HepG2 (cell line): ENCODE data around the gene GRK3. TPM values are rescaled to one million over a fixed set of nuclear protein-coding genes. Genes with fewer than 3 reads are reported as not detected.
A peak's percentile ranks its signal among the peaks of the same experiment; 100 is the strongest.

Source experiments
- AHR ChIP-seq: IDR thresholded peaks from 2 replicates; pipeline ENCODE4 v1.6.1; 2018; ENCODE audit warnings: missing genetic modification reagents, missing compliant biosample characterization
- ARHGAP35 ChIP-seq: sonication (generic); formaldehyde crosslinking; IDR thresholded peaks from 2 replicates; pipeline ENCODE4 v1.9.0; 2022; ENCODE audit warnings: mild to moderate bottlenecking, inconsistent platforms, moderate library complexity, missing genetic modification reagents, borderline replicate concordance
- ATF4 ChIP-seq, 2 experiments: fragments of 450-650 bp in 1 of 2; sonication (generic) in 1 of 2; formaldehyde crosslinking; IDR thresholded peaks; 2 replicates each; pipeline versions ENCODE4 v1.5.0 to v1.8.0; 2020 to 2022; ENCODE audit warnings: mild to moderate bottlenecking in 1 of 2, missing genetic modification reagents in 1 of 2
- BHLHE40 ChIP-seq: IDR thresholded peaks from 2 replicates; pipeline ENCODE4 v1.6.1; 2011; ENCODE audit warnings: low read length, improper control_type of control experiment
- DR1 ChIP-seq: sonication (generic); formaldehyde crosslinking; IDR thresholded peaks from 2 replicates; pipeline ENCODE4 v1.8.0; 2021; ENCODE audit warnings: mild to moderate bottlenecking, missing genetic modification reagents, inconsistent platforms
- ELF3 ChIP-seq: IDR thresholded peaks from 2 replicates; pipeline ENCODE4 v1.6.1; 2016; ENCODE audit warnings: missing genetic modification reagents, missing compliant biosample characterization
- FOXJ3 ChIP-seq: sonication (generic); formaldehyde crosslinking; IDR thresholded peaks from 2 replicates; pipeline ENCODE4 v1.4.0; 2020; ENCODE audit warnings: missing genetic modification reagents, mild to moderate bottlenecking, borderline replicate concordance
- FOXM1 ChIP-seq: sonication (generic); formaldehyde crosslinking; IDR thresholded peaks from 2 replicates; pipeline ENCODE4 v1.5.0; 2020; ENCODE audit warnings: missing genetic modification reagents
- GABPB1 ChIP-seq: IDR thresholded peaks from 2 replicates; pipeline ENCODE4 v1.6.1; 2016; ENCODE audit warnings: mild to moderate bottlenecking, missing genetic modification reagents, moderate library complexity, missing compliant biosample characterization
- IRF1 ChIP-seq: sonication (generic); formaldehyde crosslinking; IDR thresholded peaks from 2 replicates; pipeline ENCODE4 v1.4.0; 2020; ENCODE audit warnings: low read depth, mild to moderate bottlenecking, missing genetic modification reagents
- PAX8 ChIP-seq: sonication (generic); formaldehyde crosslinking; IDR thresholded peaks from 2 replicates; pipeline ENCODE4 v1.8.0; 2022; ENCODE audit warnings: mild to moderate bottlenecking, missing genetic modification reagents, borderline replicate concordance
- PCBP1 ChIP-seq: fragments of 200-400 bp; formaldehyde crosslinking; IDR thresholded peaks from 2 replicates; pipeline ENCODE4 v1.6.1; 2017; ENCODE audit warnings: mild to moderate bottlenecking, low read depth, low read length, borderline replicate concordance
- RBFOX2 ChIP-seq: fragments of 200-400 bp; formaldehyde crosslinking; IDR thresholded peaks from 2 replicates; pipeline ENCODE4 v1.6.1; 2017; ENCODE audit warnings: low read depth, mild to moderate bottlenecking, low read length
- RNF219 ChIP-seq: sonication (generic); formaldehyde crosslinking; IDR thresholded peaks from 2 replicates; pipeline ENCODE4 v1.5.0; 2020; ENCODE audit warnings: mild to moderate bottlenecking, missing genetic modification reagents
- SKI ChIP-seq: fragments of 450-650 bp; IDR thresholded peaks from one replicate; pipeline ENCODE4 v1.6.1; 2018; ENCODE audit warnings: mild to moderate bottlenecking; ENCODE audit not compliant: partially characterized antibody
- SP1 ChIP-seq, 2 experiments: fragments of 450-650 bp in 1 of 2; sonication (generic) in 1 of 2; formaldehyde crosslinking in 1 of 2; IDR thresholded peaks; 2 replicates each; pipeline versions ENCODE4 v1.4.0 to v1.6.1; 2016 to 2020; ENCODE audit warnings: missing genetic modification reagents in 1 of 2
- SRY ChIP-seq: sonication (generic); formaldehyde crosslinking; IDR thresholded peaks from 2 replicates; pipeline ENCODE4 v1.8.0; 2022; ENCODE audit warnings: mild to moderate bottlenecking, missing genetic modification reagents
- TRIM24 ChIP-seq: sonication (generic); formaldehyde crosslinking; IDR thresholded peaks from 2 replicates; pipeline ENCODE4 v1.8.0; 2022; ENCODE audit warnings: mild to moderate bottlenecking, missing genetic modification reagents
- TSC22D2 ChIP-seq: sonication (generic); formaldehyde crosslinking; IDR thresholded peaks from 2 replicates; pipeline ENCODE4 v1.5.1; 2020; ENCODE audit warnings: missing genetic modification reagents, mild to moderate bottlenecking, borderline replicate concordance
- XBP1 ChIP-seq: sonication (generic); formaldehyde crosslinking; IDR thresholded peaks from 2 replicates; pipeline ENCODE4 v1.5.0; 2020; ENCODE audit warnings: missing genetic modification reagents
- ZBTB1 ChIP-seq: sonication (generic); formaldehyde crosslinking; IDR thresholded peaks from 2 replicates; pipeline ENCODE4 v1.4.0; 2020; ENCODE audit warnings: missing genetic modification reagents, borderline replicate concordance
- ZNF12 ChIP-seq: sonication (generic); formaldehyde crosslinking; IDR thresholded peaks from 2 replicates; pipeline ENCODE4 v1.5.0; 2020; ENCODE audit warnings: missing genetic modification reagents
- ZNF256 ChIP-seq: sonication (generic); formaldehyde crosslinking; conservative IDR thresholded peaks from 2 replicates; pipeline ENCODE4 v1.4.0; 2020; ENCODE audit warnings: missing genetic modification reagents
- ZNF678 ChIP-seq: sonication (generic); formaldehyde crosslinking; IDR thresholded peaks from 2 replicates; pipeline ENCODE4 v1.4.0; 2020; ENCODE audit warnings: mild to moderate bottlenecking, missing genetic modification reagents
- ZZZ3 ChIP-seq: sonication (generic); formaldehyde crosslinking; IDR thresholded peaks from 2 replicates; pipeline ENCODE4 v1.4.0; 2020; ENCODE audit warnings: missing genetic modification reagents, mild to moderate bottlenecking, borderline replicate concordance
- polyA plus RNA-seq, 8 experiments: library from polyadenylated mRNA; depleted of rRNA in 3 of 8; stranded (reverse) in 7 of 8; unstranded in 1 of 8; fragments of >200 nt; fragmentation: Illumina TruSeq in 4 of 8; extraction: Trizol in 4 of 8; gene quantifications; 2 replicates each; pipeline versions ENCODE4 v1.2.1 to v1.2.3, GENCODE V29; 2011 to 2016; ENCODE audit warnings: low read depth in 4 of 8, missing spikeins in 1 of 8, mixed read lengths in 1 of 8; ENCODE audit not compliant: insufficient read depth in 1 of 8
- total RNA-seq, 5 experiments: library from RNA; depleted of rRNA; stranded (reverse); fragments of >200 nt; fragmentation: Illumina TruSeq; extraction: Trizol; gene quantifications; 2 replicates each; pipeline ENCODE4 v1.2.3, GENCODE V29; 2016; ENCODE audit warnings: low read depth in 1 of 5
- TF ChIP-seq, protein P1 (sequence below): sonication (generic); formaldehyde crosslinking; IDR thresholded peaks from 2 replicates; pipeline ENCODE4 v1.5.0; 2020; ENCODE audit warnings: missing genetic modification reagents
- TF ChIP-seq, protein P2 (sequence below): sonication (generic); formaldehyde crosslinking; IDR thresholded peaks from 2 replicates; pipeline ENCODE4 v1.4.0; 2020; ENCODE audit warnings: mild to moderate bottlenecking, missing genetic modification reagents

GRK3 gene
- total and polyA plus RNA-seq, 2 of the 13 experiments (the other 11 are each of a cell fraction or from before 2014, with no cell fraction given) = 8.5 to 16.7 TPM

DNA sequence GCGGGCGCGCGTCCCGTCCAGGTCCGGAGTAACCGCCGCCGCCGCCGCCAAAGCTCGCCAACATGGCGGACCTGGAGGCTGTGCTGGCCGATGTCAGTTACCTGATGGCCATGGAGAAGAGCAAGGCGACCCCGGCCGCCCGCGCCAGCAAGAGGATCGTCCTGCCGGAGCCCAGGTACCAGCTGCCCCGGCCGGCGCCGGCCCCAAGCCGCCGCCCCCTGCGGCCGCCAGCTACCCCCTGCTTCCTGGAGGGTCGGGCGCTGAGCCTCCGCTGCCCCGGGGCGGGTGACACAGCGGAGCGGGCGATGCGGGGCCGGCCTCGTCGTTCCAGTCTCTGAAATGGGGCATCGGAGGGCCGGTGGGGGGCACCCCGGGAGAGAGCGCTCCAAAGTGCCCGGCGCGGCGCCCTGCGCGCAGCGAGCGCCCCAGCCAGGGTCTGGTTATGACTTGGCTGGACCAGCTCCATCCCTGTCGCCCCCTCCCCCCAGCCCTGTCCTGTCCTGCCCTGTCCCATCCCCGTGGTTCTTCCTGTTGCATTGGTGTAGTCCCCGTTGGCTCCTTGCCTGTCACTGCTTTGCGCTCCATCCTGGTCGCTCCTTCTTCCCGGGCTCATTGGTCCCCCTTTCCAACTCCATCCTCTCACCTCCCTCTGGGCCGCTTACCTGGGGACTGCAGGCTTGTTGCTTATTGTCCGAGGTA lies 653 bp downstream of the GRK3 start (continued):
- TF ChIP-seq TRIM24 (CRISPR knock-in tag) (no peak), SKI (peak; percentile 11), AHR (CRISPR knock-in tag) (no peak), ARHGAP35 (CRISPR knock-in tag) (no peak), FOXJ3 (CRISPR knock-in tag) (no peak), PCBP1 (no peak), SP1 (IDR thresholded peaks at IDR 0.05) (no peak), SP1 (CRISPR knock-in tag; IDR thresholded peaks at IDR 0.05) (no peak), ZNF12 (CRISPR knock-in tag) (no peak), ELF3 (no peak), ZZZ3 (CRISPR knock-in tag) (no peak), ZBTB1 (CRISPR knock-in tag) (no peak), ZNF678 (CRISPR knock-in tag) (no peak), ZNF256 (no peak), DR1 (CRISPR knock-in tag) (no peak), SRY (CRISPR knock-in tag) (no peak), RNF219 (CRISPR knock-in tag) (no peak; the same call in 1 of the 2 replicates), TSC22D2 (no peak), XBP1 (CRISPR knock-in tag) (no peak), GABPB1 (CRISPR knock-in tag) (no peak), FOXM1 (no peak), ATF4 (CRISPR knock-in tag; IDR thresholded peaks at IDR 0.05) (no peak), BHLHE40 (no peak), PAX8 (no peak), IRF1 (no peak), RBFOX2 (peak; percentile 53)
- TF ChIP-seq, protein P1, sequence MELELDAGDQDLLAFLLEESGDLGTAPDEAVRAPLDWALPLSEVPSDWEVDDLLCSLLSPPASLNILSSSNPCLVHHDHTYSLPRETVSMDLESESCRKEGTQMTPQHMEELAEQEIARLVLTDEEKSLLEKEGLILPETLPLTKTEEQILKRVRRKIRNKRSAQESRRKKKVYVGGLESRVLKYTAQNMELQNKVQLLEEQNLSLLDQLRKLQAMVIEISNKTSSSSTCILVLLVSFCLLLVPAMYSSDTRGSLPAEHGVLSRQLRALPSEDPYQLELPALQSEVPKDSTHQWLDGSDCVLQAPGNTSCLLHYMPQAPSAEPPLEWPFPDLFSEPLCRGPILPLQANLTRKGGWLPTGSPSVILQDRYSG (CRISPR knock-in tag) = no peak
- TF ChIP-seq, protein P2, sequence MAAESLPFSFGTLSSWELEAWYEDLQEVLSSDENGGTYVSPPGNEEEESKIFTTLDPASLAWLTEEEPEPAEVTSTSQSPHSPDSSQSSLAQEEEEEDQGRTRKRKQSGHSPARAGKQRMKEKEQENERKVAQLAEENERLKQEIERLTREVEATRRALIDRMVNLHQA (CRISPR knock-in tag) = no peak
